NCI-H1048 (cell line): ENCODE results near the gene ACSS1.

ENCODE experiments used
- DNase-seq: peaks from one replicate; lab custom pipeline; 2025; lab: John Stamatoyannopoulos, UW

ACSS1 gene

GRCh38 chr20:25046181-25046641 is 11.7 kb downstream of the ACSS1 start:
- no peak for DNase-seq

GRCh38 chr20:25045343-25045712 is 12.6 kb downstream of the ACSS1 start:
- no peak for DNase-seq

GRCh38 chr20:25044660-25045342 is 13.1 kb downstream of the ACSS1 start:
- DNase-seq = no peak

GRCh38 chr20:25044261-25044560 is 13.7 kb downstream of the ACSS1 start:
- DNase-seq = no peak

- DNase-seq = no peak
Measured at GRCh38 chr20:25043499-25044260, 14.3 kb downstream of the ACSS1 start.

GRCh38 chr20:25042531-25043498 is 15.1 kb downstream of the ACSS1 start:
- DNase-seq = no peak

GRCh38 chr20:25041813-25042530 is 16.0 kb downstream of the ACSS1 start:
- DNase-seq = no peak

GRCh38 chr20:25040438-25040831 is 17.5 kb downstream of the ACSS1 start:
- DNase-seq = no peak

- no peak for DNase-seq
Measured at GRCh38 chr20:25039697-25040437, 18.1 kb downstream of the ACSS1 start.

- no peak for DNase-seq
Measured at GRCh38 chr20:25038591-25039015, 19.3 kb downstream of the ACSS1 start.

GRCh38 chr20:25038103-25038410 is 19.9 kb downstream of the ACSS1 start:
- no peak for DNase-seq

- no peak for DNase-seq
Measured at GRCh38 chr20:25037288-25038102, 20.4 kb downstream of the ACSS1 start.

GRCh38 chr20:25036331-25036936 is 21.5 kb downstream of the ACSS1 start:
- DNase-seq = no peak

GRCh38 chr20:25035921-25036320 is 22.0 kb downstream of the ACSS1 start:
- no peak for DNase-seq

GRCh38 chr20:25033924-25034300 is 24.0 kb downstream of the ACSS1 start:
- DNase-seq = no peak

GRCh38 chr20:25033265-25033923 is 24.5 kb downstream of the ACSS1 start:
- DNase-seq = peak; percentile 7

- peak; percentile 85 for DNase-seq
Measured at GRCh38 chr20:25032478-25033264, 25.3 kb downstream of the ACSS1 start.

- no peak for DNase-seq
Measured at GRCh38 chr20:25032065-25032477, 25.9 kb downstream of the ACSS1 start.

GRCh38 chr20:25031241-25031640 is 26.7 kb downstream of the ACSS1 start:
- DNase-seq = no peak
